ENCODE data around the gene FAM241A.
"Not testable (repeated sequence)": the region's sequence is repeated elsewhere in the genome, so short reads cannot be mapped to it uniquely, and the experiment has no call there.

GRCh38 chr4:112112095-112112494, 33.2 kb upstream of the FAM241A start:
- TF ChIP-seq CTCF, POLR2A, EP300 (IDR thresholded peaks at IDR 0.05): not testable (repeated sequence)

All from gastroesophageal sphincter (tissue), 3 donors.